K562 (cell line): ENCODE measurements around the gene SEMA6B. TPM values are rescaled to one million over a fixed set of nuclear protein-coding genes. Genes with fewer than 3 reads are reported as not detected.

Experiments used
- ATAC-seq: fragments of 200-7000 bp; cut with Tn5 transposase; 3 replicates; pipeline ENCODE4 v1.9.1; 2020; ENCODE audit warnings: moderate library complexity
- BruUV-seq: library from RNA; stranded (reverse); fragments of 400-500 nt; replicated peaks from 2 replicates; lab custom pipeline; 2021; lab: Mats Ljungman, UMichigan
- CTCF ChIA-PET: fragments of 300-600 bp; formaldehyde crosslinking; extraction: SDS; loops from one replicate; lab custom pipeline; 2021; ENCODE audit warnings: low intra/inter-chr PET ratio; lab: Yijun Ruan, JAX
- POLR2A ChIA-PET: fragments of 300-600, 350-650 bp; sonication (Branson Sonifier 250); formaldehyde crosslinking; extraction: SDS; loops from one replicate; lab custom pipeline; 2021; ENCODE audit warnings: antibody characterized with exemption, inconsistent platforms; lab: Yijun Ruan, JAX
- DNase-seq, 4 experiments: peaks; one replicate each; pipeline versions ENCODE4 v3.0.0 to v3.0.0-alpha.2; 2011 to 2018; ENCODE audit warnings: low spot score in 3 of 4, mixed read lengths in 3 of 4; ENCODE audit errors: extremely low read depth in 1 of 4
- FAIRE-seq: peaks from 2 replicates; lab custom pipeline; 2011; peaks lifted over from hg19 to GRCh38; lab: Jason Lieb, UNC
- H2AFZ ChIP-seq: 2 replicates; pipeline ENCODE4 v1.6.0; 2011; ENCODE audit warnings: low read depth, low read length, control low read depth, inconsistent platforms
- H3K27ac ChIP-seq: fragments of 200-600 bp; 3 replicates; pipeline ENCODE4 v1.8.0; 2011; ENCODE audit warnings: low read depth, mild to moderate bottlenecking, control low read depth, inconsistent platforms, low read length, moderate library complexity, mixed read lengths; ENCODE audit errors: extremely low read depth
- H3K27me3 ChIP-seq, 2 experiments: fragments of 300-600 bp in 1 of 2; 2 replicates in 1 of 2; 3 replicates in 1 of 2; pipeline versions ENCODE4 v1.6.0 to v1.8.0; 2011; ENCODE audit warnings: inconsistent platforms in 2 of 2, low read length in 2 of 2, mild to moderate bottlenecking in 1 of 2, mixed read lengths in 1 of 2, moderate library complexity in 1 of 2; ENCODE audit not compliant: control insufficient read depth in 2 of 2, insufficient read depth in 2 of 2
- H3K36me3 ChIP-seq: fragments of 300-600 bp; 3 replicates; pipeline ENCODE4 v1.8.0; 2011; ENCODE audit warnings: mild to moderate bottlenecking, low read length, inconsistent platforms; ENCODE audit not compliant: control insufficient read depth, insufficient read depth
- H3K4me1 ChIP-seq, 2 experiments: fragments of 200-600 bp in 1 of 2; replicated peaks in 1 of 2; 2 replicates in 1 of 2; 3 replicates in 1 of 2; pipeline versions ENCODE4 v1.5.1 to v1.8.0; 2011; ENCODE audit warnings: inconsistent platforms in 2 of 2, low read length in 2 of 2, mild to moderate bottlenecking in 1 of 2, mixed read lengths in 1 of 2, moderate library complexity in 1 of 2; ENCODE audit not compliant: control insufficient read depth in 2 of 2, insufficient read depth in 2 of 2
- H3K4me2 ChIP-seq: 2 replicates; pipeline ENCODE4 v1.6.1; 2011; ENCODE audit warnings: low read length, control low read depth, inconsistent platforms, mixed read lengths; ENCODE audit not compliant: insufficient read depth
- H3K4me3 ChIP-seq: fragments of 200-600 bp; sonication (generic), shearing (Covaris generic); 2 replicates; pipeline ENCODE4 v1.5.1; 2016; ENCODE audit warnings: control low read depth, inconsistent platforms
- H3K79me2 ChIP-seq: fragments of 200-600 bp; 3 replicates; pipeline ENCODE4 v1.8.0; 2011; ENCODE audit warnings: low read length, inconsistent platforms; ENCODE audit not compliant: control insufficient read depth, insufficient read depth
- H3K9ac ChIP-seq, 2 experiments: 2 replicates each; pipeline versions ENCODE4 v1.6.0 to v1.6.1; 2011; ENCODE audit warnings: low read depth in 2 of 2, low read length in 2 of 2, control low read depth in 1 of 2, inconsistent platforms in 1 of 2, mild to moderate bottlenecking in 1 of 2, mixed read lengths in 1 of 2; ENCODE audit not compliant: insufficient read depth in 1 of 2
- H3K9me1 ChIP-seq: one replicate; pipeline ENCODE4 v1.6.0; 2011; ENCODE audit warnings: inconsistent platforms, mild to moderate bottlenecking, low read length, moderate library complexity; ENCODE audit not compliant: control insufficient read depth, insufficient read depth
- H3K9me3 ChIP-seq: replicated peaks from 2 replicates; pipeline ENCODE4 v1.5.1; 2011; ENCODE audit warnings: low read depth, low read length, inconsistent platforms; ENCODE audit not compliant: control insufficient read depth, insufficient read depth
- H4K20me1 ChIP-seq: replicated peaks from 2 replicates; pipeline ENCODE4 v1.6.1; 2011; ENCODE audit warnings: low read length, inconsistent platforms, mixed read lengths; ENCODE audit not compliant: control insufficient read depth, insufficient read depth
- ADNP ChIP-seq: fragments of 200-800 bp; sonication (Bioruptor generic); IDR thresholded peaks from 2 replicates; pipeline ENCODE4 v1.6.1; 2016; ENCODE audit warnings: missing genetic modification characterization, missing compliant biosample characterization
- BCOR ChIP-seq: fragments of 450-650 bp; IDR thresholded peaks from 2 replicates; pipeline ENCODE4 v1.6.1; 2016
- COPS2 ChIP-seq: fragments of 450-650 bp; conservative IDR thresholded peaks from 2 replicates; pipeline ENCODE4 v1.6.1; 2016; ENCODE audit warnings: mild to moderate bottlenecking, moderate library complexity
- E2F3 ChIP-seq: fragments of 250-450 bp; sonication (Bioruptor Pico); IDR thresholded peaks from 2 replicates; pipeline ENCODE4 v1.4.0; 2020; ENCODE audit warnings: mild to moderate bottlenecking
- KDM1A ChIP-seq, 2 experiments: fragments of 450-650 bp; IDR thresholded peaks; 2 replicates each; pipeline ENCODE4 v1.6.1; 2016; ENCODE audit warnings: mild to moderate bottlenecking in 2 of 2
- MAFG ChIP-seq: fragments of 450-650 bp; conservative IDR thresholded peaks from 2 replicates; pipeline ENCODE4 v1.6.1; 2016; ENCODE audit warnings: missing genetic modification characterization, missing compliant biosample characterization
- MTA1 ChIP-seq: fragments of 450-650 bp; IDR thresholded peaks from 2 replicates; pipeline ENCODE4 v1.6.1; 2017; ENCODE audit warnings: borderline replicate concordance
- RAD21 ChIP-seq, 2 experiments: fragments of 250-450 bp in 1 of 2; fragments of 450-650 bp in 1 of 2; sonication (Bioruptor Pico) in 1 of 2; formaldehyde crosslinking in 1 of 2; IDR thresholded peaks in 1 of 2; conservative IDR thresholded peaks in 1 of 2; 2 replicates each; pipeline versions ENCODE4 v1.4.0 to v1.8.0; 2020 to 2022; ENCODE audit warnings: mild to moderate bottlenecking in 2 of 2, moderate library complexity in 1 of 2
- RBM25 ChIP-seq: fragments of 200-400 bp; formaldehyde crosslinking; IDR thresholded peaks from 2 replicates; pipeline ENCODE4 v1.6.1; 2018; ENCODE audit warnings: low read length, low read depth, moderate library complexity; ENCODE audit not compliant: severe bottlenecking
- RCOR1 ChIP-seq, 2 experiments: IDR thresholded peaks; 2 replicates each; pipeline ENCODE4 v1.6.1; 2012; ENCODE audit warnings: low read depth in 2 of 2, low read length in 2 of 2, borderline replicate concordance in 1 of 2, improper control_type of control experiment in 1 of 2
- SMARCA5 ChIP-seq: fragments of 450-650 bp; IDR thresholded peaks from 2 replicates; pipeline ENCODE4 v1.6.1; 2016
- TEAD2 ChIP-seq: fragments of 450-650 bp; IDR thresholded peaks from 2 replicates; pipeline ENCODE4 v1.6.1; 2016; ENCODE audit warnings: missing genetic modification characterization, control low read depth, missing compliant biosample characterization
- U2AF1 ChIP-seq: fragments of 200-400 bp; formaldehyde crosslinking; optimal IDR thresholded peaks from 2 replicates; pipeline ENCODE3; 2017; ENCODE audit warnings: mild to moderate bottlenecking, low read depth, low read length, moderate library complexity
- ZNF232 ChIP-seq: sonication (generic); formaldehyde crosslinking; IDR thresholded peaks from 2 replicates; pipeline ENCODE4 v1.8.0; 2022; ENCODE audit warnings: mild to moderate bottlenecking, missing genetic modification reagents
- ZNF24 ChIP-seq: fragments of 450-650 bp; IDR thresholded peaks from 2 replicates; pipeline ENCODE4 v1.6.1; 2016
- WGBS: fragments of 100-300 bp; shearing (Covaris generic); methylation state at CpG from one replicate; pipeline ENCODE4 v1.1.6; 2016; ENCODE audit warnings: low coverage, mixed read lengths; ENCODE audit not compliant: insufficient coverage; ENCODE audit errors: missing lambda C conversion rate; 5-methylcytosine and 5-hydroxymethylcytosine counted together
- in situ Hi-C: fragments of 300-500 bp; cut with MboI; formaldehyde crosslinking; loops from 4 replicates; pipeline ENCODE4 v1.15.0; 2018; ENCODE audit warnings: inconsistent platforms, mixed read lengths
- intact Hi-C: fragments of 100-400 bp; cut with micrococcal nuclease; formaldehyde crosslinking; loops from 2 replicates; pipeline ENCODE4 v1.14.2; 2022
- polyA plus RNA-seq, 8 experiments: library from polyadenylated mRNA; depleted of rRNA in 4 of 8; stranded (reverse) in 5 of 8; unstranded in 3 of 8; fragments of >200 nt; fragmentation: Nextera tagmentation in 2 of 8; fragmentation: Illumina TruSeq in 1 of 8; extraction: Ambion mirVana in 2 of 8; extraction: Trizol in 1 of 8; gene quantifications; 2 replicates each; pipeline versions ENCODE4 v1.2.1 to v1.2.3, GENCODE V29; 2011 to 2014; ENCODE audit warnings: inconsistent platforms in 1 of 8, missing spikeins in 1 of 8
- total RNA-seq, 7 experiments: library from RNA; depleted of rRNA in 6 of 7; stranded (reverse); fragments of >200 nt in 6 of 7; fragmentation: Illumina TruSeq in 2 of 7; extraction: Trizol in 2 of 7; gene quantifications; 2 replicates each; pipeline versions ENCODE4 v1.2.1 to v1.2.3, GENCODE V29; 2011 to 2021; ENCODE audit warnings: low replicate concordance in 1 of 7
- TF ChIP-seq, protein P1 (sequence below): sonication (generic); formaldehyde crosslinking; IDR thresholded peaks from 2 replicates; pipeline ENCODE4 v1.8.0; 2022; ENCODE audit warnings: mild to moderate bottlenecking, low read depth, missing genetic modification reagents
- TF ChIP-seq, protein P2 (sequence below): IDR thresholded peaks from 2 replicates; pipeline ENCODE4 v1.6.1; 2016; ENCODE audit warnings: missing genetic modification characterization, missing compliant biosample characterization
- TF ChIP-seq, protein P3 (sequence below): fragments of 250-450 bp; sonication (Bioruptor Pico); IDR thresholded peaks from 2 replicates; pipeline ENCODE4 v1.4.0; 2020; ENCODE audit warnings: mild to moderate bottlenecking, moderate library complexity, borderline replicate concordance

The SEMA6B gene
- total and polyA plus RNA-seq, 9 of the 15 experiments (the other 6 are each of a cell fraction or from before 2014, with no cell fraction given): 0.65 to 4.6 (median 2.5) TPM; not detected in 2

DNA sequence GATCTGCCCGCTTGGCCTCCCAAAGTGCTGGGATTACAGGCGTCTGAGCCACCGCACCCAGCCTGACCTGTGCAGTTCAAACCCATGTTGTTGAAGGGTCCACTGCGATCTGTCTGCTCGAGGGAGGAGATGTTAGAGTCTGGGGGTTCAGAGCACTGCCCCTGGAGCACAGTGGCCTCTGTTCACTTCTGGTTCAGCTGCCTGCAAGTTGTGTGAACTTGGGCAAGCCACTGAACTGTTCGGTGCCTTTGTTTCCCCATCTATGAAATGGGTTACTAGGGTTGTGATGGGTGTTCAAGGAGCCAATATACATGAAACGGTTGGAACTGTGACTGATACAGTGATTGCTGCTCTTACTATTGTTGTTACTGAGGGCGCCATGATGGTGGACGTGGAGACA lies 26.1 kb downstream of the SEMA6B start:
- no peak overlapping the region for H3K4me2 ChIP-seq
- in situ Hi-C loops: no loop called here
- DNase-seq: no peak
- H3K27me3 ChIP-seq: peaks cover 0 to 6% of the 10 kb centered on the region in 2 experiments; a peak in 3 of 5 replicates
- intact Hi-C loops: no loop called here
- H3K4me3 ChIP-seq: no peak overlapping the region
- H3K36me3 ChIP-seq: peaks cover 6% of the 10 kb centered on the region; the same call in 1 of the 3 replicates
- ChIA-PET CTCF (no interaction called here), POLR2A (no interaction called here)
- WGBS: 36% methylated on average over 9 of the region's 9 CpGs
- no peak for FAIRE-seq
- no peaks in the 10 kb centered on the region for H3K9me1 ChIP-seq
- H3K79me2 ChIP-seq: peaks cover 5% of the 10 kb centered on the region; the same call in 1 of the 3 replicates
- no peaks in the 10 kb centered on the region for H3K9me3 ChIP-seq
- H3K4me1 ChIP-seq: peaks cover 0 to 40% of the 10 kb centered on the region in 2 experiments; a peak in 3 of 5 replicates
- peak overlapping the region in 1 of 2 experiments; percentile 48; a peak in 1 of 4 replicates for H3K9ac ChIP-seq
- H4K20me1 ChIP-seq: no peaks in the 10 kb centered on the region
- ATAC-seq: no peak
- no peak overlapping the region for H2AFZ ChIP-seq
- BruUV-seq: no TSS peak
- no peak overlapping the region for H3K27ac ChIP-seq
- TF ChIP-seq, protein P1, sequence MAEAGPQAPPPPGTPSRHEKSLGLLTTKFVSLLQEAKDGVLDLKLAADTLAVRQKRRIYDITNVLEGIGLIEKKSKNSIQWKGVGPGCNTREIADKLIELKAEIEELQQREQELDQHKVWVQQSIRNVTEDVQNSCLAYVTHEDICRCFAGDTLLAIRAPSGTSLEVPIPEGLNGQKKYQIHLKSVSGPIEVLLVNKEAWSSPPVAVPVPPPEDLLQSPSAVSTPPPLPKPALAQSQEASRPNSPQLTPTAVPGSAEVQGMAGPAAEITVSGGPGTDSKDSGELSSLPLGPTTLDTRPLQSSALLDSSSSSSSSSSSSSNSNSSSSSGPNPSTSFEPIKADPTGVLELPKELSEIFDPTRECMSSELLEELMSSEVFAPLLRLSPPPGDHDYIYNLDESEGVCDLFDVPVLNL (CRISPR knock-in tag): no peak
- TF ChIP-seq TEAD2 (tag) (no peak), BCOR (peak; percentile 80), RBM25 (peak; percentile 79), MTA1 (no peak), U2AF1 (no peak), ZNF232 (CRISPR knock-in tag) (no peak), SMARCA5 (peak; percentile 52; the same call in 1 of the 2 replicates), ZNF24 (no peak), COPS2 (no peak), E2F3 (no peak), ADNP (peak; percentile 13), KDM1A (IDR thresholded peaks at IDR 0.05) (peak in 1 of 2 experiments; percentile 48; a peak in 2 of 4 replicates), RAD21 (CRISPR knock-in tag; conservative IDR thresholded peaks at IDR 0.05 in 1 of 2, IDR thresholded peaks at IDR 0.05 in 1 of 2) (no peak), RCOR1 (IDR thresholded peaks at IDR 0.05; ENCODE audit: borderline replicate concordance in 1 of 2, low read depth in 2 of 2, low read length in 2 of 2) (peak in 1 of 2 experiments; percentile 5; a peak in 1 of 4 replicates), MAFG (tag) (no peak)
- TF ChIP-seq, protein P2, sequence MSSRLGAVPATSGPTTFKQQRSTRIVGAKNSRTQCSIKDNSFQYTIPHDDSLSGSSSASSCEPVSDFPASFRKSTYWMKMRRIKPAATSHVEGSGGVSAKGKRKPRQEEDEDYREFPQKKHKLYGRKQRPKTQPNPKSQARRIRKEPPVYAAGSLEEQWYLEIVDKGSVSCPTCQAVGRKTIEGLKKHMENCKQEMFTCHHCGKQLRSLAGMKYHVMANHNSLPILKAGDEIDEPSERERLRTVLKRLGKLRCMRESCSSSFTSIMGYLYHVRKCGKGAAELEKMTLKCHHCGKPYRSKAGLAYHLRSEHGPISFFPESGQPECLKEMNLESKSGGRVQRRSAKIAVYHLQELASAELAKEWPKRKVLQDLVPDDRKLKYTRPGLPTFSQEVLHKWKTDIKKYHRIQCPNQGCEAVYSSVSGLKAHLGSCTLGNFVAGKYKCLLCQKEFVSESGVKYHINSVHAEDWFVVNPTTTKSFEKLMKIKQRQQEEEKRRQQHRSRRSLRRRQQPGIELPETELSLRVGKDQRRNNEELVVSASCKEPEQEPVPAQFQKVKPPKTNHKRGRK (tag): no peak
- TF ChIP-seq, protein P3, sequence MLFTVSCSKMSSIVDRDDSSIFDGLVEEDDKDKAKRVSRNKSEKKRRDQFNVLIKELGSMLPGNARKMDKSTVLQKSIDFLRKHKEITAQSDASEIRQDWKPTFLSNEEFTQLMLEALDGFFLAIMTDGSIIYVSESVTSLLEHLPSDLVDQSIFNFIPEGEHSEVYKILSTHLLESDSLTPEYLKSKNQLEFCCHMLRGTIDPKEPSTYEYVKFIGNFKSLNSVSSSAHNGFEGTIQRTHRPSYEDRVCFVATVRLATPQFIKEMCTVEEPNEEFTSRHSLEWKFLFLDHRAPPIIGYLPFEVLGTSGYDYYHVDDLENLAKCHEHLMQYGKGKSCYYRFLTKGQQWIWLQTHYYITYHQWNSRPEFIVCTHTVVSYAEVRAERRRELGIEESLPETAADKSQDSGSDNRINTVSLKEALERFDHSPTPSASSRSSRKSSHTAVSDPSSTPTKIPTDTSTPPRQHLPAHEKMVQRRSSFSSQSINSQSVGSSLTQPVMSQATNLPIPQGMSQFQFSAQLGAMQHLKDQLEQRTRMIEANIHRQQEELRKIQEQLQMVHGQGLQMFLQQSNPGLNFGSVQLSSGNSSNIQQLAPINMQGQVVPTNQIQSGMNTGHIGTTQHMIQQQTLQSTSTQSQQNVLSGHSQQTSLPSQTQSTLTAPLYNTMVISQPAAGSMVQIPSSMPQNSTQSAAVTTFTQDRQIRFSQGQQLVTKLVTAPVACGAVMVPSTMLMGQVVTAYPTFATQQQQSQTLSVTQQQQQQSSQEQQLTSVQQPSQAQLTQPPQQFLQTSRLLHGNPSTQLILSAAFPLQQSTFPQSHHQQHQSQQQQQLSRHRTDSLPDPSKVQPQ (CRISPR knock-in tag): no peak
